Astrocyte (in vitro differentiated cells and primary cell): ENCODE measurements around the gene RPL7A. TPM values are rescaled to one million over a fixed set of nuclear protein-coding genes. Genes with fewer than 3 reads are reported as not detected.

Source experiments
- DNase-seq: peaks from one replicate; pipeline ENCODE4 v3.0.0-alpha.2; 2010; ENCODE audit warnings: low read depth
- FAIRE-seq: peaks from 2 replicates; lab custom pipeline; 2011; peaks lifted over from hg19 to GRCh38; lab: Jason Lieb, UNC
- H2AFZ ChIP-seq: 2 replicates; pipeline ENCODE4 v1.6.0; 2012; ENCODE audit warnings: low read depth, low read length, inconsistent platforms
- H3K27ac ChIP-seq: 2 replicates; pipeline ENCODE4 v1.5.1; 2011; ENCODE audit warnings: low read depth, low read length, inconsistent platforms
- H3K27me3 ChIP-seq: 2 replicates; pipeline ENCODE4 v1.6.0; 2011; ENCODE audit warnings: low read length, inconsistent platforms; ENCODE audit not compliant: insufficient read depth
- H3K36me3 ChIP-seq: 2 replicates; pipeline ENCODE4 v1.5.1; 2011; ENCODE audit warnings: low read length, inconsistent platforms; ENCODE audit not compliant: insufficient read depth
- H3K4me1 ChIP-seq: 2 replicates; pipeline ENCODE4 v1.5.1; 2011; ENCODE audit warnings: low read length, inconsistent platforms; ENCODE audit not compliant: insufficient read depth
- H3K4me2 ChIP-seq: 2 replicates; pipeline ENCODE4 v1.6.0; 2012; ENCODE audit warnings: low read length, inconsistent platforms
- H3K4me3 ChIP-seq: 2 replicates; pipeline ENCODE4 v1.5.1; 2011; ENCODE audit warnings: low read depth, mild to moderate bottlenecking, low read length, inconsistent platforms; ENCODE audit not compliant: insufficient read depth
- H3K79me2 ChIP-seq: 2 replicates; pipeline ENCODE4 v1.6.0; 2012; ENCODE audit warnings: mild to moderate bottlenecking, low read length, inconsistent platforms; ENCODE audit not compliant: insufficient read depth
- H3K9ac ChIP-seq: 2 replicates; pipeline ENCODE4 v1.6.0; 2012; ENCODE audit warnings: mild to moderate bottlenecking, low read length, inconsistent platforms
- H3K9me3 ChIP-seq: 2 replicates; pipeline ENCODE4 v1.5.1; 2012; ENCODE audit warnings: low read depth, mild to moderate bottlenecking, low read length, inconsistent platforms; ENCODE audit not compliant: insufficient read depth
- H4K20me1 ChIP-seq: 2 replicates; pipeline ENCODE4 v1.6.0; 2012; ENCODE audit warnings: low read length, inconsistent platforms; ENCODE audit not compliant: insufficient read depth
- H3K27ac Mint-ChIP-seq: one replicate; pipeline ENCODE4 v1.8.0; 2021; ENCODE audit warnings: mild to moderate bottlenecking, mixed read lengths; ENCODE audit not compliant: unreplicated experiment
- H3K27me3 Mint-ChIP-seq: one replicate; pipeline ENCODE4 v1.8.0; 2021; ENCODE audit warnings: low read depth, mixed read lengths; ENCODE audit not compliant: unreplicated experiment
- H3K36me3 Mint-ChIP-seq: one replicate; pipeline ENCODE4 v1.8.0; 2021; ENCODE audit warnings: low read depth, mixed read lengths; ENCODE audit not compliant: unreplicated experiment
- H3K4me1 Mint-ChIP-seq: one replicate; pipeline ENCODE4 v1.8.0; 2021; ENCODE audit warnings: low read depth, mixed read lengths; ENCODE audit not compliant: unreplicated experiment
- H3K4me3 Mint-ChIP-seq: one replicate; pipeline ENCODE4 v1.8.0; 2021; ENCODE audit warnings: mild to moderate bottlenecking, moderate library complexity, mixed read lengths; ENCODE audit not compliant: unreplicated experiment
- H3K9me3 Mint-ChIP-seq: one replicate; pipeline ENCODE4 v1.8.0; 2021; ENCODE audit warnings: mild to moderate bottlenecking, mixed read lengths; ENCODE audit not compliant: unreplicated experiment
- CTCF ChIP-seq: IDR thresholded peaks from 2 replicates; pipeline ENCODE4 v1.5.1; 2011; ENCODE audit warnings: low read depth, mild to moderate bottlenecking, inconsistent platforms, low read length, moderate library complexity; ENCODE audit not compliant: insufficient read depth
- EZH2 ChIP-seq: IDR thresholded peaks from 2 replicates; pipeline ENCODE4 v1.6.1; 2012; ENCODE audit warnings: mild to moderate bottlenecking, low read length, inconsistent platforms; ENCODE audit not compliant: insufficient read depth
- total RNA-seq: library from RNA; stranded (reverse); gene quantifications from 2 replicates; pipeline ENCODE4 v1.2.1, GENCODE V29; 2021

Gene RPL7A
- total RNA-seq, 1 donor from 2014 or later, result 1,364 TPM

GRCh38 chr9:133345596-133345995 is 2.4 kb upstream of the RPL7A start:
- DNase-seq, result no peak
- H3K79me2 ChIP-seq, result peaks cover 53% of the 10 kb centered on the region
- peaks cover 23% of the 10 kb centered on the region for H3K4me1 ChIP-seq
- Mint-ChIP-seq H3K27ac (no peak overlapping the region), H3K27me3 (no peaks in the 10 kb centered on the region), H3K4me1 (peaks cover 20% of the 10 kb centered on the region), H3K9me3 (no peaks in the 10 kb centered on the region), H3K36me3 (peaks cover 28% of the 10 kb centered on the region), H3K4me3 (peak overlapping the region; percentile 91)
- H3K27ac ChIP-seq, result no peak overlapping the region
- H3K9ac ChIP-seq, result no peak overlapping the region
- TF ChIP-seq CTCF (no peak), EZH2 (no peak)
- H2AFZ ChIP-seq, result no peak overlapping the region
- no peak for FAIRE-seq
- no peak overlapping the region for H3K4me3 ChIP-seq
- H4K20me1 ChIP-seq, result peaks cover 45% of the 10 kb centered on the region
- peaks cover 31% of the 10 kb centered on the region for H3K36me3 ChIP-seq
- H3K9me3 ChIP-seq, result no peaks in the 10 kb centered on the region
- no peaks in the 10 kb centered on the region for H3K27me3 ChIP-seq
- H3K4me2 ChIP-seq, result no peak overlapping the region

GRCh38 chr9:133346021-133346785 is 1.8 kb upstream of the RPL7A start:
- Mint-ChIP-seq H3K27ac (no peak overlapping the region), H3K36me3 (peaks cover 25% of the 10 kb centered on the region), H3K4me3 (peak overlapping the region; percentile 91), H3K9me3 (no peaks in the 10 kb centered on the region), H3K27me3 (no peaks in the 10 kb centered on the region), H3K4me1 (peaks cover 21% of the 10 kb centered on the region)
- FAIRE-seq, result no peak
- DNase-seq, result no peak
- Histone ChIP-seq H2AFZ (no peak overlapping the region), H3K27me3 (no peaks in the 10 kb centered on the region), H3K27ac (no peak overlapping the region), H3K9ac (peak overlapping the region; percentile 100), H3K4me3 (peak overlapping the region; percentile 98), H3K4me2 (peak overlapping the region; percentile 90), H3K36me3 (peaks cover 37% of the 10 kb centered on the region), H4K20me1 (peaks cover 51% of the 10 kb centered on the region), H3K4me1 (peaks cover 23% of the 10 kb centered on the region), H3K79me2 (peaks cover 59% of the 10 kb centered on the region), H3K9me3 (no peaks in the 10 kb centered on the region)
- TF ChIP-seq CTCF (no peak), EZH2 (no peak)

GRCh38 chr9:133347515-133347984 is 468 bp upstream of the RPL7A start:
- no peak overlapping the region for H2AFZ ChIP-seq
- H3K4me1 ChIP-seq, result peaks cover 23% of the 10 kb centered on the region
- Mint-ChIP-seq H3K4me1 (peaks cover 23% of the 10 kb centered on the region), H3K36me3 (peaks cover 34% of the 10 kb centered on the region), H3K9me3 (no peaks in the 10 kb centered on the region), H3K4me3 (peak overlapping the region; percentile 93), H3K27me3 (no peaks in the 10 kb centered on the region), H3K27ac (no peak overlapping the region)
- peaks cover 59% of the 10 kb centered on the region for H3K79me2 ChIP-seq
- no peaks in the 10 kb centered on the region for H3K27me3 ChIP-seq
- H3K9ac ChIP-seq, result peak overlapping the region; percentile 100
- H3K27ac ChIP-seq, result peak overlapping the region; percentile 99
- no peaks in the 10 kb centered on the region for H3K9me3 ChIP-seq
- TF ChIP-seq CTCF (no peak), EZH2 (no peak)
- peak overlapping the region; percentile 90 for H3K4me2 ChIP-seq
- H4K20me1 ChIP-seq, result peaks cover 65% of the 10 kb centered on the region
- peaks cover 50% of the 10 kb centered on the region for H3K36me3 ChIP-seq
- no peak for FAIRE-seq
- H3K4me3 ChIP-seq, result peak overlapping the region; percentile 98
- DNase-seq, result no peak
